IPS-15b (cell line): ENCODE results near the gene TSPAN18.

Experiments
- H3K27me3 ChIP-seq: one replicate; pipeline ENCODE4 v1.6.1; 2013; ENCODE audit warnings: low read length; ENCODE audit not compliant: control insufficient read depth, insufficient read depth
- H3K36me3 ChIP-seq: one replicate; pipeline ENCODE4 v1.6.1; 2013; ENCODE audit warnings: low read length; ENCODE audit not compliant: control insufficient read depth, insufficient read depth
- H3K4me1 ChIP-seq: one replicate; pipeline ENCODE4 v1.6.1; 2013; ENCODE audit warnings: mild to moderate bottlenecking, low read length; ENCODE audit not compliant: control insufficient read depth, insufficient read depth
- H3K4me3 ChIP-seq: one replicate; pipeline ENCODE4 v1.5.1; 2013; ENCODE audit warnings: low read depth, low read length
- H3K9ac ChIP-seq: one replicate; pipeline ENCODE4 v1.6.1; 2013; ENCODE audit warnings: low read depth, mild to moderate bottlenecking, low read length
- H3K9me3 ChIP-seq: one replicate; pipeline ENCODE4 v1.6.1; 2013; ENCODE audit warnings: mild to moderate bottlenecking, low read length; ENCODE audit not compliant: control insufficient read depth, insufficient read depth

The TSPAN18 gene

GRCh38 chr11:44943118-44943517 is 216.4 kb downstream of the TSPAN18 start:
- peaks cover 20% of the 10 kb centered on the region for H3K36me3 ChIP-seq
- H3K4me1 ChIP-seq = peaks cover 15% of the 10 kb centered on the region
- H3K9ac ChIP-seq = no peak overlapping the region
- no peak overlapping the region for H3K4me3 ChIP-seq
- no peaks in the 10 kb centered on the region for H3K9me3 ChIP-seq
- H3K27me3 ChIP-seq = no peaks in the 10 kb centered on the region

- no peak overlapping the region for H3K4me3 ChIP-seq
- peaks cover 15% of the 10 kb centered on the region for H3K4me1 ChIP-seq
- H3K36me3 ChIP-seq = peaks cover 20% of the 10 kb centered on the region
- H3K9ac ChIP-seq = no peak overlapping the region
- H3K27me3 ChIP-seq = no peaks in the 10 kb centered on the region
- H3K9me3 ChIP-seq = no peaks in the 10 kb centered on the region
Measured at GRCh38 chr11:44943696-44944095, 216.9 kb downstream of the TSPAN18 start.

- Histone ChIP-seq H3K9me3 (no peaks in the 10 kb centered on the region), H3K9ac (no peak overlapping the region), H3K4me3 (no peak overlapping the region), H3K4me1 (peaks cover 17% of the 10 kb centered on the region), H3K27me3 (no peaks in the 10 kb centered on the region), H3K36me3 (peaks cover 20% of the 10 kb centered on the region)
Measured at GRCh38 chr11:44944181-44944852, 217.6 kb downstream of the TSPAN18 start.

GRCh38 chr11:44944853-44945235 is 218.1 kb downstream of the TSPAN18 start:
- Histone ChIP-seq H3K27me3 (no peaks in the 10 kb centered on the region), H3K9ac (no peak overlapping the region), H3K4me1 (peaks cover 17% of the 10 kb centered on the region), H3K36me3 (peaks cover 20% of the 10 kb centered on the region), H3K9me3 (no peaks in the 10 kb centered on the region), H3K4me3 (no peak overlapping the region)

GRCh38 chr11:44945666-44946065 is 218.9 kb downstream of the TSPAN18 start:
- Histone ChIP-seq H3K27me3 (no peaks in the 10 kb centered on the region), H3K9me3 (no peaks in the 10 kb centered on the region), H3K4me1 (peaks cover 17% of the 10 kb centered on the region), H3K4me3 (no peak overlapping the region), H3K36me3 (peaks cover 18% of the 10 kb centered on the region), H3K9ac (no peak overlapping the region)

- Histone ChIP-seq H3K27me3 (no peaks in the 10 kb centered on the region), H3K9ac (no peak overlapping the region), H3K4me3 (no peak overlapping the region), H3K4me1 (peaks cover 20% of the 10 kb centered on the region), H3K36me3 (peaks cover 15% of the 10 kb centered on the region), H3K9me3 (no peaks in the 10 kb centered on the region)
Measured at GRCh38 chr11:44946263-44946662, 219.5 kb downstream of the TSPAN18 start.

GRCh38 chr11:44947114-44947513 is 220.4 kb downstream of the TSPAN18 start:
- H3K9me3 ChIP-seq = no peaks in the 10 kb centered on the region

GRCh38 chr11:44948155-44948554 is 221.4 kb downstream of the TSPAN18 start:
- H3K9ac ChIP-seq = no peak overlapping the region
- H3K4me3 ChIP-seq = no peak overlapping the region
- H3K4me1 ChIP-seq = peaks cover 23% of the 10 kb centered on the region
- peaks cover 10% of the 10 kb centered on the region for H3K36me3 ChIP-seq
- H3K27me3 ChIP-seq = no peaks in the 10 kb centered on the region
- no peaks in the 10 kb centered on the region for H3K9me3 ChIP-seq

More at GRCh38 chr11:44947114-44947513, 220.4 kb downstream of the TSPAN18 start:
- H3K9ac ChIP-seq = no peak overlapping the region
- H3K4me1 ChIP-seq = peaks cover 23% of the 10 kb centered on the region
- H3K36me3 ChIP-seq = peaks cover 15% of the 10 kb centered on the region
- no peak overlapping the region for H3K4me3 ChIP-seq
- H3K27me3 ChIP-seq = no peaks in the 10 kb centered on the region

- H3K9me3 ChIP-seq = no peaks in the 10 kb centered on the region
- peak overlapping the region; percentile 74 for H3K4me3 ChIP-seq
- H3K36me3 ChIP-seq = peaks cover 10% of the 10 kb centered on the region
- peaks cover 21% of the 10 kb centered on the region for H3K4me1 ChIP-seq
- peak overlapping the region; percentile 70 for H3K9ac ChIP-seq
- no peaks in the 10 kb centered on the region for H3K27me3 ChIP-seq
Measured at GRCh38 chr11:44949160-44950030, 222.6 kb downstream of the TSPAN18 start.

GRCh38 chr11:44950031-44950624 is 223.4 kb downstream of the TSPAN18 start:
- Histone ChIP-seq H3K36me3 (peaks cover 10% of the 10 kb centered on the region), H3K27me3 (no peaks in the 10 kb centered on the region), H3K9me3 (no peaks in the 10 kb centered on the region), H3K9ac (peak overlapping the region; percentile 70), H3K4me3 (peak overlapping the region; percentile 74), H3K4me1 (peaks cover 22% of the 10 kb centered on the region)

- Histone ChIP-seq H3K36me3 (peaks cover 10% of the 10 kb centered on the region), H3K27me3 (no peaks in the 10 kb centered on the region)
Measured at GRCh38 chr11:44950625-44951476, 224.1 kb downstream of the TSPAN18 start, which contains the start of gene TP53I11. Gene TP53I11, minus strand, starts transcription at chr11:44950883. Its CDS starts 12,548 bp downstream, at chr11:44938335.

More at GRCh38 chr11:44950625-44951476, 224.1 kb downstream of the TSPAN18 start, which contains the start of gene TP53I11:
- peaks cover 28% of the 10 kb centered on the region for H3K4me1 ChIP-seq
- H3K4me3 ChIP-seq = peak within 1 kb of the TSS; percentile 74
- H3K9ac ChIP-seq = peak within 1 kb of the TSS; percentile 70
- H3K9me3 ChIP-seq = no peaks in the 10 kb centered on the region
